GM12878 (cell line): ENCODE results near the gene FNDC3B. TPM values are rescaled to one million over a fixed set of nuclear protein-coding genes. Genes with fewer than 3 reads are reported as not detected.

Experiments
- BHLHE40 ChIP-seq, 2 experiments: fragments of 450-650 bp in 1 of 2; IDR thresholded peaks; 2 replicates each; pipeline ENCODE4 v1.6.1; 2011 to 2017; ENCODE audit warnings: low read depth in 2 of 2, borderline replicate concordance in 1 of 2, improper control_type of control experiment in 1 of 2, low read length in 1 of 2, mild to moderate bottlenecking in 1 of 2
- CBFB ChIP-seq: IDR thresholded peaks from 2 replicates; pipeline ENCODE4 v1.6.1; 2016; ENCODE audit warnings: antibody characterized with exemption, low read depth
- CBX3 ChIP-seq: fragments of 200-600 bp; sonication (generic); IDR thresholded peaks from 2 replicates; pipeline ENCODE4 v1.6.1; 2016; ENCODE audit warnings: low read depth, borderline replicate concordance
- CUX1 ChIP-seq: IDR thresholded peaks from 2 replicates; pipeline ENCODE4 v1.6.1; 2012; ENCODE audit warnings: improper control_type of control experiment, low read depth, low read length; ENCODE audit not compliant: insufficient replicate concordance
- EP300 ChIP-seq, 2 experiments: fragments of 150-350 bp in 1 of 2; IDR thresholded peaks; 2 replicates each; pipeline ENCODE4 v1.6.1; 2011 to 2012; ENCODE audit warnings: low read depth in 2 of 2, low read length in 2 of 2, borderline replicate concordance in 1 of 2, improper control_type of control experiment in 1 of 2, inconsistent platforms in 1 of 2; ENCODE audit not compliant: control insufficient read depth in 1 of 2
- HDGF ChIP-seq: fragments of 450-650 bp; IDR thresholded peaks from 2 replicates; pipeline ENCODE4 v1.6.1; 2016; ENCODE audit warnings: antibody characterized with exemption
- RCOR1 ChIP-seq: conservative IDR thresholded peaks from 2 replicates; pipeline ENCODE4 v1.6.1; 2012; ENCODE audit warnings: low read depth, low read length, improper control_type of control experiment
- SUZ12 ChIP-seq: fragments of 200-600 bp; sonication (generic); IDR thresholded peaks from one replicate; pipeline ENCODE4 v1.6.1; 2018; ENCODE audit warnings: antibody characterized with exemption, mild to moderate bottlenecking; ENCODE audit not compliant: unreplicated experiment
- TCF3 ChIP-seq: IDR thresholded peaks from 2 replicates; pipeline ENCODE4 v1.6.1; 2012; ENCODE audit warnings: low read depth, mild to moderate bottlenecking, low read length, borderline replicate concordance; ENCODE audit not compliant: insufficient read depth
- USF2 ChIP-seq: IDR thresholded peaks from 2 replicates; pipeline ENCODE4 v1.6.1; 2011; ENCODE audit warnings: low read depth, low read length, improper control_type of control experiment, borderline replicate concordance
- ZNF207 ChIP-seq: fragments of 450-650 bp; IDR thresholded peaks from 2 replicates; pipeline ENCODE4 v1.6.1; 2014; ENCODE audit warnings: antibody characterized with exemption, mild to moderate bottlenecking, borderline replicate concordance
- ZNF384 ChIP-seq: IDR thresholded peaks from 2 replicates; pipeline ENCODE4 v1.6.1; 2012; ENCODE audit warnings: low read depth, mild to moderate bottlenecking, low read length, improper control_type of control experiment, borderline replicate concordance
- polyA plus RNA-seq, 11 experiments: library from polyadenylated mRNA; depleted of rRNA in 4 of 11; unstranded in 6 of 11; stranded (reverse) in 5 of 11; fragments of >200 nt; fragmentation: Nextera tagmentation in 4 of 11; fragmentation: Illumina TruSeq in 1 of 11; extraction: Ambion mirVana in 4 of 11; extraction: Trizol in 1 of 11; gene quantifications; 1 replicate in 1 of 11; 2 replicates in 10 of 11; pipeline versions ENCODE4 v1.2.1 to v1.2.3, GENCODE V29; 2011 to 2016; ENCODE audit warnings: inconsistent platforms in 2 of 11, missing spikeins in 2 of 11, low read depth in 1 of 11
- total RNA-seq, 4 experiments: library from RNA; depleted of rRNA in 3 of 4; stranded (reverse); fragments of >200 nt in 3 of 4; fragmentation: Illumina TruSeq in 1 of 4; extraction: Trizol in 1 of 4; gene quantifications; 2 replicates each; pipeline versions ENCODE4 v1.2.1 to v1.2.3, GENCODE V29; 2013 to 2021
- TF ChIP-seq, protein P1 (sequence below): fragments of 450-650 bp; IDR thresholded peaks from 2 replicates; pipeline ENCODE4 v1.6.1; 2017; ENCODE audit warnings: mild to moderate bottlenecking, low read depth, inconsistent platforms; ENCODE audit not compliant: poor library complexity, severe bottlenecking
- TF ChIP-seq, protein P2 (sequence below): fragments of 450-650 bp; formaldehyde crosslinking; IDR thresholded peaks from 2 replicates; pipeline ENCODE4 v1.4.0; 2020; ENCODE audit warnings: mild to moderate bottlenecking, moderate library complexity

FNDC3B gene
- total and polyA plus RNA-seq, 10 of the 15 experiments (the other 5 are each of a cell fraction or from before 2014, with no cell fraction given) = 7.9 to 35.0 (median 18.5) TPM

DNA sequence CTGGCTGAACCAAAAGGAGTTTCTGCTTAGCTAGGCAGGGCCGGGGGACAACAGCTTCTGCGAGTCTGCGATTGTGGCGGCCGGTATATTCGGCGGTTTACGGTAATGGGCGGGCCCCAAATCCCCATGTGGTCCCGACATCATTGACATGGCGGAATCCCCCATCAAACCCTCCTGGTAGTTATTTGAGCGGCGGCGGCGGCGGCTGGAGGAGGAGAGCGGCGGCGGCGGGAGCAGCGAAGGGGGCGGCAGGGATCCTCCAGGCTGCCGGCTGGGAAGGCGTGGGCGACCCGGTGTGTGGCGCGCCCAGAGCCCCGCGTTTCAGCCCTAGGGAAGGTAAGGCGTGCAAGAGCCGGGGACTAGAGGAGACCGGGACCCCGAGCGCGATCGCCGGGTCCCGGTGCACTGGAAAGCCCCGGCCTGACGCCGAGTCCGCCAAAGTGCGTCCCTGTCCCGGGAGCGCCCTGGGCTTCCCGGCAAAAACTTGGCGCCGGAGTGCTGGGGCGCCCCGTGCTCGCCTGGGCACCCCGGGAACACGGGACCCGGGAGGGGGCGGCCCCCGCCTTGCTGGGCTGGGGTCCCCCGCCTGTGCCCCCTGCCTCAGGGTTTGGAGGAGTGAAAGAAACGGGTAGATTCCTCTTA is at the start of gene FNDC3B (continued):
- TF ChIP-seq USF2 (peak; percentile 58), ZNF207 (peak; percentile 53; the same call in 1 of the 2 replicates), BHLHE40 (IDR thresholded peaks at IDR 0.05; ENCODE audit: borderline replicate concordance in 1 of 2, low read depth in 2 of 2, low read length in 1 of 2) (peak in 1 of 2 experiments; percentile 37; a peak in 2 of 4 replicates), HDGF (no peak), SUZ12 (no peak), CBX3 (no peak), RCOR1 (no peak; the same call in 1 of the 2 replicates), CBFB (0 out of 2 replicates have a peak, but pooled peaks have one; percentile 37), TCF3 (peak; percentile 38; the same call in 1 of the 2 replicates), ZNF384 (no peak), CUX1 (no peak), EP300 (IDR thresholded peaks at IDR 0.05; ENCODE audit: borderline replicate concordance in 1 of 2, control insufficient read depth in 1 of 2, low read depth in 2 of 2, low read length in 2 of 2) (0 out of 4 replicates have a peak, but pooled peaks of 1 of the 2 experiments have one; percentile 14)
- TF ChIP-seq, protein P1, sequence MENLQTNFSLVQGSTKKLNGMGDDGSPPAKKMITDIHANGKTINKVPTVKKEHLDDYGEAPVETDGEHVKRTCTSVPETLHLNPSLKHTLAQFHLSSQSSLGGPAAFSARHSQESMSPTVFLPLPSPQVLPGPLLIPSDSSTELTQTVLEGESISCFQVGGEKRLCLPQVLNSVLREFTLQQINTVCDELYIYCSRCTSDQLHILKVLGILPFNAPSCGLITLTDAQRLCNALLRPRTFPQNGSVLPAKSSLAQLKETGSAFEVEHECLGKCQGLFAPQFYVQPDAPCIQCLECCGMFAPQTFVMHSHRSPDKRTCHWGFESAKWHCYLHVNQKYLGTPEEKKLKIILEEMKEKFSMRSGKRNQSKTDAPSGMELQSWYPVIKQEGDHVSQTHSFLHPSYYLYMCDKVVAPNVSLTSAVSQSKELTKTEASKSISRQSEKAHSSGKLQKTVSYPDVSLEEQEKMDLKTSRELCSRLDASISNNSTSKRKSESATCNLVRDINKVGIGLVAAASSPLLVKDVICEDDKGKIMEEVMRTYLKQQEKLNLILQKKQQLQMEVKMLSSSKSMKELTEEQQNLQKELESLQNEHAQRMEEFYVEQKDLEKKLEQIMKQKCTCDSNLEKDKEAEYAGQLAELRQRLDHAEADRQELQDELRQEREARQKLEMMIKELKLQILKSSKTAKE = peak; percentile 20
- TF ChIP-seq, protein P2, sequence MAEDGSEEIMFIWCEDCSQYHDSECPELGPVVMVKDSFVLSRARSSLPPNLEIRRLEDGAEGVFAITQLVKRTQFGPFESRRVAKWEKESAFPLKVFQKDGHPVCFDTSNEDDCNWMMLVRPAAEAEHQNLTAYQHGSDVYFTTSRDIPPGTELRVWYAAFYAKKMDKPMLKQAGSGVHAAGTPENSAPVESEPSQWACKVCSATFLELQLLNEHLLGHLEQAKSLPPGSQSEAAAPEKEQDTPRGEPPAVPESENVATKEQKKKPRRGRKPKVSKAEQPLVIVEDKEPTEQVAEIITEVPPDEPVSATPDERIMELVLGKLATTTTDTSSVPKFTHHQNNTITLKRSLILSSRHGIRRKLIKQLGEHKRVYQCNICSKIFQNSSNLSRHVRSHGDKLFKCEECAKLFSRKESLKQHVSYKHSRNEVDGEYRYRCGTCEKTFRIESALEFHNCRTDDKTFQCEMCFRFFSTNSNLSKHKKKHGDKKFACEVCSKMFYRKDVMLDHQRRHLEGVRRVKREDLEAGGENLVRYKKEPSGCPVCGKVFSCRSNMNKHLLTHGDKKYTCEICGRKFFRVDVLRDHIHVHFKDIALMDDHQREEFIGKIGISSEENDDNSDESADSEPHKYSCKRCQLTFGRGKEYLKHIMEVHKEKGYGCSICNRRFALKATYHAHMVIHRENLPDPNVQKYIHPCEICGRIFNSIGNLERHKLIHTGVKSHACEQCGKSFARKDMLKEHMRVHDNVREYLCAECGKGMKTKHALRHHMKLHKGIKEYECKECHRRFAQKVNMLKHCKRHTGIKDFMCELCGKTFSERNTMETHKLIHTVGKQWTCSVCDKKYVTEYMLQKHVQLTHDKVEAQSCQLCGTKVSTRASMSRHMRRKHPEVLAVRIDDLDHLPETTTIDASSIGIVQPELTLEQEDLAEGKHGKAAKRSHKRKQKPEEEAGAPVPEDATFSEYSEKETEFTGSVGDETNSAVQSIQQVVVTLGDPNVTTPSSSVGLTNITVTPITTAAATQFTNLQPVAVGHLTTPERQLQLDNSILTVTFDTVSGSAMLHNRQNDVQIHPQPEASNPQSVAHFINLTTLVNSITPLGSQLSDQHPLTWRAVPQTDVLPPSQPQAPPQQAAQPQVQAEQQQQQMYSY (CRISPR knock-in tag) = no peak
